Erythroblast (primary cell): Measurements from ENCODE around the gene PRAMEF20.

Experiments
- DNase-seq, 2 experiments: peaks; one replicate each; lab custom pipeline; 2025; lab: John Stamatoyannopoulos, UW
- GATA1 ChIP-seq: IDR thresholded peaks from 2 replicates; pipeline ENCODE4 v1.6.1; 2011; ENCODE audit warnings: low read depth, mild to moderate bottlenecking, control low read depth, low read length, moderate library complexity
- POLR2A ChIP-seq: IDR thresholded peaks from 2 replicates; pipeline ENCODE4 v1.6.1; 2011; ENCODE audit warnings: mild to moderate bottlenecking, low read length

The PRAMEF20 gene

GRCh38 chr1:13443335-13443979, 33.2 kb downstream of the PRAMEF20 start:
- TF ChIP-seq POLR2A (no peak), GATA1 (no peak)
- DNase-seq, result no peak

- no peak for DNase-seq
- TF ChIP-seq GATA1, result no peak
- no peak for TF ChIP-seq POLR2A
Observed at GRCh38 chr1:13450204-13450603, 40.0 kb downstream of the PRAMEF20 start.

- no peak for DNase-seq
Observed at GRCh38 chr1:13451399-13451965, 41.2 kb downstream of the PRAMEF20 start.

GRCh38 chr1:13456904-13457532, 46.8 kb downstream of the PRAMEF20 start:
- DNase-seq, result no peak
- TF ChIP-seq POLR2A (no peak), GATA1 (no peak)

More at GRCh38 chr1:13451399-13451965, 41.2 kb downstream of the PRAMEF20 start:
- no peak for TF ChIP-seq GATA1

- DNase-seq, result no peak
- TF ChIP-seq GATA1, result no peak
- no peak for TF ChIP-seq POLR2A
Observed at GRCh38 chr1:13461977-13462376, 51.7 kb downstream of the PRAMEF20 start.

- no peak for DNase-seq
- no peak for TF ChIP-seq GATA1
- no peak for TF ChIP-seq POLR2A
Observed at GRCh38 chr1:13462682-13463081, 52.4 kb downstream of the PRAMEF20 start.

GRCh38 chr1:13465515-13465914, 55.3 kb downstream of the PRAMEF20 start:
- DNase-seq, result no peak
- TF ChIP-seq POLR2A, result no peak
- no peak for TF ChIP-seq GATA1

- DNase-seq, result no peak
- TF ChIP-seq GATA1 (no peak), POLR2A (no peak)
Observed at GRCh38 chr1:13469343-13469742, 59.1 kb downstream of the PRAMEF20 start.
